GM12865 (cell line): ENCODE measurements around the gene GLIS1.

Experiments
- DNase-seq: peaks from one replicate; pipeline ENCODE4 v3.0.0; 2010; ENCODE audit warnings: low read depth
- H3K4me3 ChIP-seq: 2 replicates; pipeline ENCODE4 v1.5.1; 2011; ENCODE audit warnings: mild to moderate bottlenecking, low read depth, low read length, control low read depth
- CTCF ChIP-seq: IDR thresholded peaks from 2 replicates; pipeline ENCODE4 v1.5.1; 2011; ENCODE audit warnings: low read length, control low read depth, low read depth, inconsistent platforms; ENCODE audit not compliant: insufficient read depth; ENCODE audit errors: missing control alignments

The GLIS1 gene

GRCh38 chr1:53587252-53587988, 151.5 kb downstream of the GLIS1 start:
- no peak overlapping the region for H3K4me3 ChIP-seq
- TF ChIP-seq CTCF: no peak
- DNase-seq: no peak

DNA sequence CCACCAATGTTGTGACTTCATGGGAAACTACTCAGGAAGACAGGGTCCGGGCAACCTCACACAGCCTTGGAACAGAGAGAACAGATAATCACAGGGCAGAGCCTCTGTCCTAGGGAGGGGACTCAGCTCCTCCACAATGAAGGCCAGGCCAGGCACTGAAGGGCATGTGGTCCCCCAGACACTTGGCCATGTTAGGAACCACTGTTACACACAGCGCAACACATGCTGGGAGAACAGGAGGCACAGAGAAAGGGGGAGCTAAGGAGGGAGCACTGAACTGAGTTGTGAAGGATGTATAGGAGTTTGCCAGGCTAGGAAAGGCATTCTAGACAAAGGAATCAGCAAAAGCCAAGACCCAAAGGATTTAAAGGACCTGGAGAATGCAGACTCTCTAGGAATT, 152.2 kb downstream of the GLIS1 start:
- no peak for TF ChIP-seq CTCF
- DNase-seq: no peak
- H3K4me3 ChIP-seq: no peak overlapping the region

GRCh38 chr1:53585565-53585964, 153.4 kb downstream of the GLIS1 start:
- DNase-seq: no peak
- no peak for TF ChIP-seq CTCF
- H3K4me3 ChIP-seq: no peak overlapping the region

GRCh38 chr1:53585129-53585528, 153.8 kb downstream of the GLIS1 start:
- TF ChIP-seq CTCF: no peak

GRCh38 chr1:53584777-53585107, 154.2 kb downstream of the GLIS1 start:
- TF ChIP-seq CTCF: no peak
- DNase-seq: no peak
- no peak overlapping the region for H3K4me3 ChIP-seq

More at GRCh38 chr1:53585129-53585528, 153.8 kb downstream of the GLIS1 start:
- no peak overlapping the region for H3K4me3 ChIP-seq
- DNase-seq: peak; percentile 41

- TF ChIP-seq CTCF: no peak
- no peak overlapping the region for H3K4me3 ChIP-seq
Observed at GRCh38 chr1:53583868-53584776, 154.8 kb downstream of the GLIS1 start.

More at GRCh38 chr1:53583868-53584776, 154.8 kb downstream of the GLIS1 start:
- no peak for DNase-seq
